Stimulated activated CD8-positive, alpha-beta memory T cell treated with anti-CD3 and anti-CD28 coated beads, Interleukin-4, amount 100 ng/mL, for 48 hours (primary cell): ENCODE data around the gene VSTM5.
"Not testable (repeated sequence)": the region's sequence is repeated elsewhere in the genome, so short reads cannot be mapped to it uniquely, and the experiment has no call there.

Source experiments
- DNase-seq: peaks from one replicate; pipeline ENCODE4 v3.0.0-alpha.2; 2020

The VSTM5 gene

DNA sequence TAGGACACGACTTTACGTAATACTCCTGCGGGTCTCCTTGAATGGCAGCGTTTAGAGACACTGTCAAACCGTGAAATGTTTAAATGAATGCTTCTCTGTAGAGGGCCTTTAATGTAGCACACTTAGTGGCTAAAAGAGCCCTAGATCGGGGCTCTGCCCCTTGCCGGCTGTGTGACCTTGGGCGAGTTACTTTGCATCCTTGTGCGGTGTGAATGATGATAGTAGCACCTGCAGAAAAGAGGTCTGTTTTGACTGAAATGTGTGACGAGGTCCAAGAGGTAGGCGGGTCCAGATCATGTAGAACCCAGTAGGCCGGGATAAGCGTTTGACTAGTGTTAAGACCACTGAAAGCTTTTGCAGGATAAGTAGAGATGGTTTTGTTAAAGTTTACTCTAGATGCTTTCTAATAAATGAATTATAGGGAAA is 65.5 kb downstream of the VSTM5 start:
- peak; percentile 46 for DNase-seq

DNA sequence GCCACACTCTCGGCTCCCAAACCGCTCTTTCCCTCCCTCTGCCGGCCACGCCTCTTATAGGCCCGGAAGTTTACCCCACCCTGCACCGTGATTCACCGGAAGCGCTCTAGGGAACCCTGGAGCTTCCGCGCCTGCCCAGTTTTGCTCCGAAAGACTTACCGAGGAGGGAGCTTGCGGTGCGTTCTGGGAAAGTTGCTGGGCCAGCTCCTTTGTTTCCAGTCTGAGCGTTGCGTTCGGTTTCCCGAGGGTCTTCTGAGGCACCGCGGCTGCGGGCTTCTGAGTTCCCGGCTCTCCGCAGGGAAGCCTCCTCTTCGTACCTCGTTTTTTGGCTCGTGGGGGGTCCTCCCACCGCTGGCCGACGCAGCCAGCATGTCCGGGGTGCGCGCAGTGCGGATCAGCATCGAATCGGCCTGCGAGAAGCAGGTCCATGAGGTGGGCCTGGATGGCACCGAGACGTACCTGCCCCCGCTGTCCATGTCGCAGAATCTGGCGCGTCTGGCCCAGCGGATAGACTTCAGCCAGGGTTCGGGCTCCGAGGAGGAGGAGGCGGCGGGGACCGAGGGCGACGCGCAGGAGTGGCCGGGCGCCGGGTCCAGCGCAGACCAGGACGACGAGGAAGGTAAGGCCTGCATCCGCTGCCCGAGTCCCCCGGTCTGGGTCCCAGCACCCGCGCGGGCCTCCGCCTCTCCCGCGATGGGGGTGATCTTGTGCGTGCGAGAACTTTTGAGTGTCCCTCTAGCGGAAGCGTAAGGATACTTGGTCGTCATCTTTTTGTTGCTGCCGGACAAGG is 66.1 kb downstream of the VSTM5 start, which contains the start of gene MED17:
MED17 (plus strand) TSS at position 138 of the 790 bp plus-strand sequence; CDS start at position 370, 232 bp downstream.
- peak; percentile 92 for DNase-seq

- DNase-seq, result no peak
Measured at GRCh38 chr11:93783765-93784144, 66.7 kb downstream of the VSTM5 start.

DNA sequence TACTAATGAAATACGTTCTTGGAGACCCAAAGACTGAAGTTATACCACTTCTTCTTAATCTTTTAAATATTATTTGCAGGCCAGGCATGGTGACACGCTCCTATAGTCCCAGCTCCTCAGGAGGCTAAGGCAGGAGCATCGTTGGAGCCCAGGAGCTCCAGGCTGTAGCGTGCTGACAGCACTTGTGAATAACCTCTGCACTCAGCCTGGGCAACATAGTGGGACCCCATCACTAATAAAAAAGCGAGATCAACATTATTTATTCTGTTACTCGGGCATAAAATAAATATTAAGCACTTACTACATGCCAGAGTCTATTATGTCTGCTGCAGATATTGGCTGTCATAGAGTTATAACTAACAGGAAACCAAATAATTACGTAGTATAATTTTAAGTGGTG is 67.1 kb downstream of the VSTM5 start:
- DNase-seq, result no peak

GRCh38 chr11:93775289-93775688 is 75.1 kb downstream of the VSTM5 start:
- peak; percentile 39 for DNase-seq

GRCh38 chr11:93774560-93774959 is 75.9 kb downstream of the VSTM5 start:
- not testable (repeated sequence) for DNase-seq

- DNase-seq, result no peak
Measured at GRCh38 chr11:93773601-93774200, 76.7 kb downstream of the VSTM5 start.

- DNase-seq, result no peak
Measured at GRCh38 chr11:93773045-93773477, 77.4 kb downstream of the VSTM5 start.

DNA sequence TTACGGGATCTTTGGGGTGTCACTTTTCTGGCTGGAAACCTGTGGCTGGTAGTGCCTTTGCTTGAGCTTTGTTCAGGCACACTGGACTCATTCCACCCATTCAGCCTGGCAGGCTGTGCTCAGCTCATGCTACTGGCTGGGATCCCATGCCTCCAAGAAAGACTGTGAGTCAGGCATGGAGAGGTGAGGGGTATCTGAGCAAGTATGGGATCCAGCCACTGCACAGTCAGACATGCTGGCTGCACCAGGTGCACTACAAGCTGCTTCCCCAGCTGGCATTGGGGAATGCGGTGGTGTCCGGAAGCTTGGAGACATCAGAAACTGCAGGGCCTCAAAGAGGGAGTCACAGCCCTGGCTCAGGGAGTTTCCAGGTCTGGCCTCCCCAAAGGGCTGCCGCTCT is 78.3 kb downstream of the VSTM5 start:
- DNase-seq, result no peak

- DNase-seq, result no peak
Measured at GRCh38 chr11:93770160-93770559, 80.3 kb downstream of the VSTM5 start.
